GM12878 (cell line): ENCODE measurements around the gene AP5Z1. TPM values are rescaled to one million over a fixed set of nuclear protein-coding genes. Genes with fewer than 3 reads are reported as not detected.

Source experiments
- ATAC-seq: fragments of 200-7000 bp; cut with Tn5 transposase; 3 replicates; pipeline ENCODE4 v1.9.1; 2020; ENCODE audit warnings: mild to moderate bottlenecking, moderate library complexity
- BruUV-seq: library from RNA; stranded (reverse); fragments of 400-500 nt; replicated peaks from 2 replicates; lab custom pipeline; 2021; lab: Mats Ljungman, UMichigan
- CTCF ChIA-PET: fragments of 300-600 bp; sonication (Branson Sonifier 250); formaldehyde crosslinking; extraction: SDS; loops from one replicate; lab custom pipeline; 2021; ENCODE audit warnings: inconsistent platforms; lab: Yijun Ruan, JAX
- POLR2A ChIA-PET: fragments of 350-600 bp; formaldehyde crosslinking; extraction: SDS; loops from one replicate; lab custom pipeline; 2021; ENCODE audit warnings: inconsistent platforms; lab: Charles Lee
- RAD21 ChIA-PET: fragments of 300-600 bp; sonication (Branson Sonifier 250); formaldehyde crosslinking; loops from one replicate; lab custom pipeline; 2023; ENCODE audit warnings: antibody characterized with exemption; ENCODE audit not compliant: unreplicated experiment; lab: Charles Lee
- SMC1A ChIA-PET: fragments of 300-600 bp; sonication (Branson Sonifier 250); formaldehyde crosslinking; loops from one replicate; lab custom pipeline; 2023; ENCODE audit not compliant: unreplicated experiment, uncharacterized antibody; lab: Charles Lee
- DNase-seq: peaks from one replicate; pipeline ENCODE4 v3.0.0-alpha.2; 2011; ENCODE audit warnings: low read depth, low spot score
- FAIRE-seq: peaks from 3 replicates; lab custom pipeline; 2011; peaks lifted over from hg19 to GRCh38; lab: Jason Lieb, UNC
- H2AFZ ChIP-seq: 2 replicates; pipeline ENCODE4 v1.6.0; 2011; ENCODE audit warnings: low read depth, low read length, control low read depth; ENCODE audit not compliant: control insufficient read depth
- H3K27ac ChIP-seq: 2 replicates; pipeline ENCODE4 v1.5.1; 2011; ENCODE audit warnings: control low read depth; ENCODE audit not compliant: control insufficient read depth, insufficient read depth
- H3K27me3 ChIP-seq, 2 experiments: replicated peaks in 1 of 2; 2 replicates each; pipeline versions ENCODE4 v1.6.0 to v1.6.1; 2011; ENCODE audit warnings: low read length in 1 of 2; ENCODE audit not compliant: control insufficient read depth in 2 of 2, insufficient read depth in 2 of 2
- H3K36me3 ChIP-seq, 2 experiments: 2 replicates each; pipeline ENCODE4 v1.5.1; 2011; ENCODE audit warnings: low read length in 1 of 2; ENCODE audit not compliant: control insufficient read depth in 2 of 2, insufficient read depth in 2 of 2
- H3K4me1 ChIP-seq: 2 replicates; pipeline ENCODE4 v1.6.1; 2011; ENCODE audit warnings: mild to moderate bottlenecking, low read length, moderate library complexity, mixed read lengths; ENCODE audit not compliant: control insufficient read depth, insufficient read depth
- H3K4me2 ChIP-seq: 2 replicates; pipeline ENCODE4 v1.6.0; 2011; ENCODE audit warnings: control low read depth; ENCODE audit not compliant: control insufficient read depth, insufficient read depth
- H3K4me3 ChIP-seq: fragments of 200-600 bp; sonication (generic); 2 replicates; pipeline ENCODE4 v1.5.1; 2016
- H3K79me2 ChIP-seq: 2 replicates; pipeline ENCODE4 v1.6.0; 2011; ENCODE audit warnings: low read length; ENCODE audit not compliant: control insufficient read depth, insufficient read depth
- H3K9ac ChIP-seq: 2 replicates; pipeline ENCODE4 v1.8.0; 2011; ENCODE audit warnings: low read length, control low read depth, mixed read lengths; ENCODE audit not compliant: control insufficient read depth, insufficient read depth
- H3K9me3 ChIP-seq: replicated peaks from 3 replicates; pipeline ENCODE4 v1.5.1; 2011; ENCODE audit warnings: mild to moderate bottlenecking, low read length; ENCODE audit not compliant: control insufficient read depth, insufficient read depth
- H4K20me1 ChIP-seq: 2 replicates; pipeline ENCODE4 v1.6.0; 2011; ENCODE audit not compliant: control insufficient read depth, insufficient read depth
- ATF7 ChIP-seq: fragments of 450-650 bp; IDR thresholded peaks from 2 replicates; pipeline ENCODE4 v1.6.1; 2016; ENCODE audit warnings: low read depth, mild to moderate bottlenecking
- BCL11A ChIP-seq: IDR thresholded peaks from 2 replicates; pipeline ENCODE4 v1.6.1; 2011; ENCODE audit warnings: low read depth, low read length
- BHLHE40 ChIP-seq, 2 experiments: fragments of 450-650 bp in 1 of 2; IDR thresholded peaks; 2 replicates each; pipeline ENCODE4 v1.6.1; 2011 to 2017; ENCODE audit warnings: low read depth in 2 of 2, borderline replicate concordance in 1 of 2, improper control_type of control experiment in 1 of 2, low read length in 1 of 2, mild to moderate bottlenecking in 1 of 2
- EED ChIP-seq: sonication (generic); IDR thresholded peaks from 2 replicates; pipeline ENCODE4 v1.6.1; 2016; ENCODE audit warnings: antibody characterized with exemption, low read depth
- RBBP5 ChIP-seq: fragments of 200-600 bp; sonication (generic); conservative IDR thresholded peaks from 2 replicates; pipeline ENCODE4 v1.6.1; 2016
- RELA ChIP-seq: fragments of 450-650 bp; IDR thresholded peaks from 2 replicates; pipeline ENCODE4 v1.8.0; 2014; ENCODE audit warnings: borderline replicate concordance; ENCODE audit not compliant: partially characterized antibody
- SUPT20H ChIP-seq: IDR thresholded peaks from 2 replicates; pipeline ENCODE4 v1.6.1; 2011; ENCODE audit warnings: low read depth, mild to moderate bottlenecking, low read length, moderate library complexity, borderline replicate concordance; ENCODE audit not compliant: control insufficient read depth
- TCF3 ChIP-seq: IDR thresholded peaks from 2 replicates; pipeline ENCODE4 v1.6.1; 2012; ENCODE audit warnings: low read depth, mild to moderate bottlenecking, low read length, borderline replicate concordance; ENCODE audit not compliant: insufficient read depth
- ZNF622 ChIP-seq: fragments of 450-650 bp; IDR thresholded peaks from 2 replicates; pipeline ENCODE4 v1.6.1; 2017; ENCODE audit warnings: mild to moderate bottlenecking, inconsistent platforms
- WGBS: methylation state at CpG from one replicate; pipeline ENCODE4 v1.1.6; 2016; ENCODE audit warnings: low lambda C conversion rate; ENCODE audit not compliant: insufficient replicate concordance, insufficient coverage; ENCODE audit errors: missing lambda C conversion rate; 5-methylcytosine and 5-hydroxymethylcytosine counted together
- in situ Hi-C: fragments of 300-500 bp; cut with MboI; formaldehyde crosslinking; loops from 9 replicates; pipeline ENCODE4 v1.14.3; 2018; ENCODE audit warnings: mixed read lengths
- intact Hi-C: fragments of 100-400 bp; cut with micrococcal nuclease; formaldehyde crosslinking; loops from one replicate; pipeline ENCODE4 v1.14.2; 2022; ENCODE audit not compliant: unreplicated experiment
- polyA plus RNA-seq, 11 experiments: library from polyadenylated mRNA; depleted of rRNA in 4 of 11; unstranded in 6 of 11; stranded (reverse) in 5 of 11; fragments of >200 nt; fragmentation: Nextera tagmentation in 4 of 11; fragmentation: Illumina TruSeq in 1 of 11; extraction: Ambion mirVana in 4 of 11; extraction: Trizol in 1 of 11; gene quantifications; 1 replicate in 1 of 11; 2 replicates in 10 of 11; pipeline versions ENCODE4 v1.2.1 to v1.2.3, GENCODE V29; 2011 to 2016; ENCODE audit warnings: inconsistent platforms in 2 of 11, missing spikeins in 2 of 11, low read depth in 1 of 11
- total RNA-seq, 4 experiments: library from RNA; depleted of rRNA in 3 of 4; stranded (reverse); fragments of >200 nt in 3 of 4; fragmentation: Illumina TruSeq in 1 of 4; extraction: Trizol in 1 of 4; gene quantifications; 2 replicates each; pipeline versions ENCODE4 v1.2.1 to v1.2.3, GENCODE V29; 2013 to 2021
- TF ChIP-seq, protein P1 (sequence below): fragments of 450-650 bp; conservative IDR thresholded peaks from 2 replicates; pipeline ENCODE4 v1.6.1; 2017; ENCODE audit warnings: mild to moderate bottlenecking, moderate library complexity
- TF ChIP-seq, protein P2 (sequence below): IDR thresholded peaks from 2 replicates; pipeline ENCODE4 v1.6.1; 2012; ENCODE audit warnings: improper control_type of control experiment, low read depth, low read length; ENCODE audit not compliant: insufficient replicate concordance
- TF ChIP-seq, protein P3 (sequence below): fragments of 450-650 bp; IDR thresholded peaks from 2 replicates; pipeline ENCODE4 v1.6.1; 2018; ENCODE audit warnings: mild to moderate bottlenecking, low read depth, moderate library complexity; ENCODE audit not compliant: partially characterized antibody
- TF ChIP-seq, protein P4 (sequence below): IDR thresholded peaks from 2 replicates; pipeline ENCODE4 v1.6.1; 2011; ENCODE audit warnings: borderline replicate concordance, low read depth, mild to moderate bottlenecking, moderate library complexity, low read length; ENCODE audit not compliant: insufficient read depth, poor library complexity, severe bottlenecking

Gene AP5Z1
- total and polyA plus RNA-seq, 10 of the 15 experiments (the other 5 are each of a cell fraction or from before 2014, with no cell fraction given): 0.37 to 43.4 (median 19.4) TPM

DNA sequence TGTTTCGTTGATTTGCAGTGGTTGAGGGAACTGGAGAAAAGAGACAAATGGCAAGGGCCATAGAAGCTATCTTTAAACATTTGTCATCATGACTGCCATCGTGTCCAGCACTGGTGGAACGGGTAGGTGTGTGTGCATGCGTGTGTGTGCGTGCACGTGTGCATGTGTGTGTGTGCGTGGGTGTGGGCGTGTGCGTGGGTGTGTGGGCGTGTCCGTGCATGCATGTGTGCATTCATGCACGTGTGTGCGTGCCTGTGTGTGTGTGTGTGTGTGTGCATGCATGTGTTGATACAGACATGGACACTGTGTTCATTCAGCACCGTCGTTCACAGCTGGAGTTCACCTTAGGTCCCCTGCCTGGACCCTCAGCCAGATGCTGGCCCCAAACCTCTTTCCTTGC, 38.1 kb upstream of the AP5Z1 start:
- in situ Hi-C loops (no loop called here), intact Hi-C loops (no loop called here)
- FAIRE-seq (no peak), DNase-seq (no peak), ATAC-seq (no peak)
- Histone ChIP-seq H3K27me3 (no peaks in the 10 kb centered on the region), H3K9me3 (no peaks in the 10 kb centered on the region), H3K4me3 (no peak overlapping the region), H2AFZ (no peak overlapping the region), H3K9ac (no peak overlapping the region), H3K4me1 (no peaks in the 10 kb centered on the region), H4K20me1 (no peaks in the 10 kb centered on the region), H3K4me2 (no peak overlapping the region), H3K27ac (no peak overlapping the region), H3K79me2 (peaks cover 2% of the 10 kb centered on the region), H3K36me3 (peaks cover 6 to 7% of the 10 kb centered on the region in 2 experiments; a peak in 3 of 4 replicates)
- ChIA-PET SMC1A (no interaction called here), CTCF (no interaction called here), RAD21 (no interaction called here), POLR2A (no interaction called here)
- BruUV-seq: no TSS peak
- 88% methylated on average over 15 of the region's 15 CpGs for WGBS
- TF ChIP-seq RBBP5 (no peak), SUPT20H (no peak), EED (no peak), TCF3 (peak; percentile 86; the same call in 1 of the 2 replicates), BHLHE40 (IDR thresholded peaks at IDR 0.05; ENCODE audit: borderline replicate concordance in 1 of 2, low read depth in 2 of 2, low read length in 1 of 2) (no peak), ZNF622 (no peak), RELA (no peak), ATF7 (no peak), BCL11A (no peak)
- TF ChIP-seq, protein P1, sequence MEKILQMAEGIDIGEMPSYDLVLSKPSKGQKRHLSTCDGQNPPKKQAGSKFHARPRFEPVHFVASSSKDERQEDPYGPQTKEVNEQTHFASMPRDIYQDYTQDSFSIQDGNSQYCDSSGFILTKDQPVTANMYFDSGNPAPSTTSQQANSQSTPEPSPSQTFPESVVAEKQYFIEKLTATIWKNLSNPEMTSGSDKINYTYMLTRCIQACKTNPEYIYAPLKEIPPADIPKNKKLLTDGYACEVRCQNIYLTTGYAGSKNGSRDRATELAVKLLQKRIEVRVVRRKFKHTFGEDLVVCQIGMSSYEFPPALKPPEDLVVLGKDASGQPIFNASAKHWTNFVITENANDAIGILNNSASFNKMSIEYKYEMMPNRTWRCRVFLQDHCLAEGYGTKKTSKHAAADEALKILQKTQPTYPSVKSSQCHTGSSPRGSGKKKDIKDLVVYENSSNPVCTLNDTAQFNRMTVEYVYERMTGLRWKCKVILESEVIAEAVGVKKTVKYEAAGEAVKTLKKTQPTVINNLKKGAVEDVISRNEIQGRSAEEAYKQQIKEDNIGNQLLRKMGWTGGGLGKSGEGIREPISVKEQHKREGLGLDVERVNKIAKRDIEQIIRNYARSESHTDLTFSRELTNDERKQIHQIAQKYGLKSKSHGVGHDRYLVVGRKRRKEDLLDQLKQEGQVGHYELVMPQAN: no peak
- TF ChIP-seq, protein P2, sequence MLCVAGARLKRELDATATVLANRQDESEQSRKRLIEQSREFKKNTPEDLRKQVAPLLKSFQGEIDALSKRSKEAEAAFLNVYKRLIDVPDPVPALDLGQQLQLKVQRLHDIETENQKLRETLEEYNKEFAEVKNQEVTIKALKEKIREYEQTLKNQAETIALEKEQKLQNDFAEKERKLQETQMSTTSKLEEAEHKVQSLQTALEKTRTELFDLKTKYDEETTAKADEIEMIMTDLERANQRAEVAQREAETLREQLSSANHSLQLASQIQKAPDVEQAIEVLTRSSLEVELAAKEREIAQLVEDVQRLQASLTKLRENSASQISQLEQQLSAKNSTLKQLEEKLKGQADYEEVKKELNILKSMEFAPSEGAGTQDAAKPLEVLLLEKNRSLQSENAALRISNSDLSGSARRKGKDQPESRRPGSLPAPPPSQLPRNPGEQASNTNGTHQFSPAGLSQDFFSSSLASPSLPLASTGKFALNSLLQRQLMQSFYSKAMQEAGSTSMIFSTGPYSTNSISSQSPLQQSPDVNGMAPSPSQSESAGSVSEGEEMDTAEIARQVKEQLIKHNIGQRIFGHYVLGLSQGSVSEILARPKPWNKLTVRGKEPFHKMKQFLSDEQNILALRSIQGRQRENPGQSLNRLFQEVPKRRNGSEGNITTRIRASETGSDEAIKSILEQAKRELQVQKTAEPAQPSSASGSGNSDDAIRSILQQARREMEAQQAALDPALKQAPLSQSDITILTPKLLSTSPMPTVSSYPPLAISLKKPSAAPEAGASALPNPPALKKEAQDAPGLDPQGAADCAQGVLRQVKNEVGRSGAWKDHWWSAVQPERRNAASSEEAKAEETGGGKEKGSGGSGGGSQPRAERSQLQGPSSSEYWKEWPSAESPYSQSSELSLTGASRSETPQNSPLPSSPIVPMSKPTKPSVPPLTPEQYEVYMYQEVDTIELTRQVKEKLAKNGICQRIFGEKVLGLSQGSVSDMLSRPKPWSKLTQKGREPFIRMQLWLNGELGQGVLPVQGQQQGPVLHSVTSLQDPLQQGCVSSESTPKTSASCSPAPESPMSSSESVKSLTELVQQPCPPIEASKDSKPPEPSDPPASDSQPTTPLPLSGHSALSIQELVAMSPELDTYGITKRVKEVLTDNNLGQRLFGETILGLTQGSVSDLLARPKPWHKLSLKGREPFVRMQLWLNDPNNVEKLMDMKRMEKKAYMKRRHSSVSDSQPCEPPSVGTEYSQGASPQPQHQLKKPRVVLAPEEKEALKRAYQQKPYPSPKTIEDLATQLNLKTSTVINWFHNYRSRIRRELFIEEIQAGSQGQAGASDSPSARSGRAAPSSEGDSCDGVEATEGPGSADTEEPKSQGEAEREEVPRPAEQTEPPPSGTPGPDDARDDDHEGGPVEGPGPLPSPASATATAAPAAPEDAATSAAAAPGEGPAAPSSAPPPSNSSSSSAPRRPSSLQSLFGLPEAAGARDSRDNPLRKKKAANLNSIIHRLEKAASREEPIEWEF: no peak
- TF ChIP-seq, protein P3, sequence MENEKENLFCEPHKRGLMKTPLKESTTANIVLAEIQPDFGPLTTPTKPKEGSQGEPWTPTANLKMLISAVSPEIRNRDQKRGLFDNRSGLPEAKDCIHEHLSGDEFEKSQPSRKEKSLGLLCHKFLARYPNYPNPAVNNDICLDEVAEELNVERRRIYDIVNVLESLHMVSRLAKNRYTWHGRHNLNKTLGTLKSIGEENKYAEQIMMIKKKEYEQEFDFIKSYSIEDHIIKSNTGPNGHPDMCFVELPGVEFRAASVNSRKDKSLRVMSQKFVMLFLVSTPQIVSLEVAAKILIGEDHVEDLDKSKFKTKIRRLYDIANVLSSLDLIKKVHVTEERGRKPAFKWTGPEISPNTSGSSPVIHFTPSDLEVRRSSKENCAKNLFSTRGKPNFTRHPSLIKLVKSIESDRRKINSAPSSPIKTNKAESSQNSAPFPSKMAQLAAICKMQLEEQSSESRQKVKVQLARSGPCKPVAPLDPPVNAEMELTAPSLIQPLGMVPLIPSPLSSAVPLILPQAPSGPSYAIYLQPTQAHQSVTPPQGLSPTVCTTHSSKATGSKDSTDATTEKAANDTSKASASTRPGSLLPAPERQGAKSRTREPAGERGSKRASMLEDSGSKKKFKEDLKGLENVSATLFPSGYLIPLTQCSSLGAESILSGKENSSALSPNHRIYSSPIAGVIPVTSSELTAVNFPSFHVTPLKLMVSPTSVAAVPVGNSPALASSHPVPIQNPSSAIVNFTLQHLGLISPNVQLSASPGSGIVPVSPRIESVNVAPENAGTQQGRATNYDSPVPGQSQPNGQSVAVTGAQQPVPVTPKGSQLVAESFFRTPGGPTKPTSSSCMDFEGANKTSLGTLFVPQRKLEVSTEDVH: no peak
- TF ChIP-seq, protein P4, sequence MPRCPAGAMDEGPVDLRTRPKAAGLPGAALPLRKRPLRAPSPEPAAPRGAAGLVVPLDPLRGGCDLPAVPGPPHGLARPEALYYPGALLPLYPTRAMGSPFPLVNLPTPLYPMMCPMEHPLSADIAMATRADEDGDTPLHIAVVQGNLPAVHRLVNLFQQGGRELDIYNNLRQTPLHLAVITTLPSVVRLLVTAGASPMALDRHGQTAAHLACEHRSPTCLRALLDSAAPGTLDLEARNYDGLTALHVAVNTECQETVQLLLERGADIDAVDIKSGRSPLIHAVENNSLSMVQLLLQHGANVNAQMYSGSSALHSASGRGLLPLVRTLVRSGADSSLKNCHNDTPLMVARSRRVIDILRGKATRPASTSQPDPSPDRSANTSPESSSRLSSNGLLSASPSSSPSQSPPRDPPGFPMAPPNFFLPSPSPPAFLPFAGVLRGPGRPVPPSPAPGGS: peak; percentile 95
